Measurements from ENCODE around the gene ZFP37. TPM values are rescaled to one million over a fixed set of nuclear protein-coding genes. Genes with fewer than 3 reads are reported as not detected.
A peak's percentile ranks its signal among the peaks of the same experiment; 100 is the strongest.
"Not testable (repeated sequence)": the region's sequence is repeated elsewhere in the genome, so short reads cannot be mapped to it uniquely, and the experiment has no call there.

Gene ZFP37
- 2.3 and 2.4 TPM in 2 replicates for total RNA-seq (2014; rRNA removed; shearing (Covaris generic))

DNA sequence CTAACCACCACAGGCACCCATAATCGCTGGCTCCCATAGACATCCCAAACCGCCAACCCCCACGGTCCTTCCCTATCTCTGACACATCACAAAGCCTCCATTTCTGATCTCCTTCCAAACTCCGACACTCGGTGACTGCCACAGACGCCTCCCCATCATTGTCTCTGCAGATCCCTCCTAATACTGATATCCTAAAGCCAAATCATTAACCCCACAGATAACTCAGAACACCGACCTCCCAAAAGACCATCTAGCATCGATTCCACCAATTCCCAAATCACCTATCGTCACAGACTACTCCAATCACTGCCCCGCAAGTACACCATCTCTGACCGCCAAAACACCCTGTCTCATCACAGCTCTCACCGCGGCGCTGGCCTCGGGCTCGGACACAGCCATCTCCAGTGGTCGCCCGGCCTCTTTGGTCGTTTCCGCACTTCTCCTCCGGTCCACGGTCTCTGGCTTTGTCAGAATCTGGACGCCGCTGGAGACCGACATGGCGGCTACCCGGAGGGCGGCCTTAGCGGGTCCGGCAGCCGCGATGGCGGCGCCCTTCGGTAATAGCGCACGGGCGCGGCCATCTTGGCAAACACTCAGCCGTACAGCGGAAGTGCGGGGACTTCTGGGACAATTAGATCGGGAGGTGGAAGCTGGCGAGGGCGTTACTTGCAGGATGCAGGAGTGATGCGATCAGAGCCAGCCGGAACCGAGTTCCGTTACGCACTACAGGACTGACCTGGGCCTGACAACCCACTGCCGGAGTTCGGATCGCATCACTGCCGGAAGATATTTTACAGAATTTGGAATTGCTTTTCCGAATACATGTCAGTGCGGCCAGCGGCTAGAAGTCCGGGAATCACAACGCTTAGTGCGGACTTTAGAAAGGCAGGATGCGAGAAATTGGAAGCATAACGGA is at the start of gene ZFP37:
ZFP37 (minus strand) TSS at position 534 of the 916 bp plus-strand sequence; CDS start at position 498, 36 bp downstream.
- DNase-seq (ENCODE audit: low spot score), result peak; percentile 92

DNA sequence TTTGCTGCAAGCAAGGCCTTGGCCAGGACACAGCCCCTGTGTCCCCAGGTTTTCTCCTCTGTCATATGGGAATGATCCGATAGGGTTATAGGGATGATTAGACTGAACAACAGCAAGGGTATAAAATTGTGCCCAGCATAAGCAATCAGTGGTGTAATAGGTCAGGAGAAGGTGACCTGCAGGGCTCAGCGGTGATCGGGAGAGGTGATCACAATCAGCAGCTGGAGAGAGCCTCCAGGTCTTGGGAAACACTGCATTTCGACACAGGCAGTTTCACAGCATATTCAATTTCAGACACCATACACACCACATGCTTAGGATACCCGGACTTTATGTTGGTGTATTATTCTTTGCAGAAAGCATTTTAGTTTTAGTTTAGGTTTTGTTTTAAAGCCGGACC is 48.8 kb upstream of the ZFP37 start:
- DNase-seq (ENCODE audit: low spot score), result not testable (repeated sequence)

DNA sequence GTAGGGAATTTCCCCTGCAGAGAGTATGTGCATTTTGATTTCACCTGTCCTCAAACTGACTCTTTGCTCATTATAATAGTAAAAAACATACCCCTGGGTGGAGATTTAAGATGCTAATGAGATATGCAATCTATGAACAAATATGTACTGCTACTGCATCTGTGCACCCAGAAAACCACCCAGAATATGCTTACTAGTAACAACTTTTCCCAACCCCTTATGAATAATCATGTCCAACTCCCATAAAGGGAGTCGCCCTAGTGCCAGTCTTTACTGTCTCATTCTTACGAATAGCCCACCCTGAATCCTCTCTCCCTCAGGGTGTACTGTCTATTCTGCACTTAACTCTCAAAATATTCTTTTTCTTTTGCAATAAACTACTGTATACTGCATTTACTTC is 39.0 kb upstream of the ZFP37 start:
- DNase-seq (ENCODE audit: low spot score), result no peak

DNA sequence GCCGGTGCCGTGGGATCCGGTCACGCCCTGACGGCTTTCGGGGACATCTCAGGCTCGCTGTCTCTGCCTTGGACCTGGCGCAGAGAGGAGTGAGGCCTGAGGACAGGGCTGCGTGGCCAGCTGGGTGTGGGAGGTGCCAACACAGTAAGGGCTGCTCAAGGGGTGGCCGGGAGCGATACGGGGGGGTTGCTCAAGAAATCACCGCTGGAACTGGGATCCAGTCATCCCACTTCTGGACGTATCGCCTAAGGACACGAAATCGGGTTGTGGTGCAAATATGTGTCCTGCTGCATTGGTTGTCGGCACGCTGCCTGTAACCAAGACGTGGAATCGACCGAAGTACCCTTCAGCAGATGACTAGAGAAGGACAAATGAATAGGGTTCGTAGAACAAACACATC is 33.4 kb upstream of the ZFP37 start:
- DNase-seq (ENCODE audit: low spot score), result not testable (repeated sequence)

DNA sequence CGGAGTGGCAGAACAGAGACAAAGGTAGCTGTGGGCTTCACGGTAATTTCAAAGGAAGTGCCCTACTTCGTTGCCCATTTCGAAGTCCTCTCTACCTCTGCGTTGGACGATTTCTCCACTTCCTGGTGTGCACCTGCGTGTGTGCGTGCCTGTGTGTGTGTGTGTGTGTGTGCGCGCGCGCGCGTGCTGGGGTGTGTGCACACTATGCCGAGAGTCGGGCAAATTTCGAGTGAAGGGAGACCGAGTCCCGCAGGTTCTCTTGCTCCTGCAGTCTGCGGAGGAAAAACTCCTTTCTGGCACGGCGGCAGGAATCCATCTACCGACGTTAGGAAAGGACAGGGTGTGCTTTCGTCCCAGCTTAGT is 32.6 kb upstream of the ZFP37 start:
- not testable (repeated sequence) for DNase-seq (ENCODE audit: low spot score)

DNA sequence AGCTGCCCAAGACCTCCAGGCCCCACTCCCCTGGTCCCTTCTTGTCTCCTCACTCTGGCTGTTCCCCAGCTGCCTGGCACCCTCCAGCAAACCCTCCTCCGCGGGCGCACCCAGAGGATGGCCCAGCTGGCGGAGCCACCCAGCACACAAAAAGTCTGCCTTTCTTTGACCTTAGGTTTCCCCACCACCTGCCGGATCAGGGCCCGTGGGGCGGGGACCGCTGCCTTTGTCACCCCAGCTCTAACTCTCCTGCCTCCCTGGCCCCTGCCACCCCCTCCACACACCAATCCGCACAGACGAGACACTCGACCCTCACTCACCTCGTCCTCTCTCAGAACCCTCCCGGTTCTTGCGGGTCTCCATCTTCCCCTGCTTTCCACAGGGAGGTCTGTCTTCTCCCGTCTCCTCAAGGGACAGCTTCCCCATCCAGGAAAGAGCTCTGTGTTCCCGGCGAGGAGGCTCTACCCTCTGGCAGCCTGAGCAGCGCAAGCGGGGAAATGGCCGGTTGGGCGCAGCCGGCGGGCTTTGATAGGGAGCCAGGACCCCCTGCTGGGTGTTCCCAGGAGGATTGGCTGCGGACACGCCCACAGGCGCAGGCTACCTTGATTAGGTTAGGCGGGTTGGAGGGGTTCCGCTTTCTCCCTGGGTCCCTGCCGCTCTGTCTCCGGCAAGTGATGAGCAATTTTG is 32.1 kb upstream of the ZFP37 start:
- DNase-seq (ENCODE audit: low spot score), result not testable (repeated sequence)

DNA sequence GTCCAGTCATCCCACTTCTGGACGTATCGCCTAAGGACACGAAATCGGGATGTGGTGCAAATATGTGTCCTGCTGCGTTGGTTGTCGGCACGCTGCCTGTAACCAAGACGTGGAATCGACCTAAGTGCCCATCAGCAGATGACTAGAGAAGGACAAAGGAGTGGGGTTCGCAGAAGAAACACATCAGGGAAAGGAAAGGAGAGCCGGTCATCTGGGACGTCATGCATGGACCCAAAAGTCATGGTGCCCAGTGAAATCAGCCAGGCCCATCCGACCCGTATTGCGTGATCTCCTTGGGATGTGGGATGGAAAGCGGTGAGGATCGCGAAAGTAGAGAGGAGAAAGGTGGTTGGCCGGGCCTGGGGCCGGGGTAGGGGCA is 6.4 kb upstream of the ZFP37 start:
- not testable (repeated sequence) for DNase-seq (ENCODE audit: low spot score)

DNA sequence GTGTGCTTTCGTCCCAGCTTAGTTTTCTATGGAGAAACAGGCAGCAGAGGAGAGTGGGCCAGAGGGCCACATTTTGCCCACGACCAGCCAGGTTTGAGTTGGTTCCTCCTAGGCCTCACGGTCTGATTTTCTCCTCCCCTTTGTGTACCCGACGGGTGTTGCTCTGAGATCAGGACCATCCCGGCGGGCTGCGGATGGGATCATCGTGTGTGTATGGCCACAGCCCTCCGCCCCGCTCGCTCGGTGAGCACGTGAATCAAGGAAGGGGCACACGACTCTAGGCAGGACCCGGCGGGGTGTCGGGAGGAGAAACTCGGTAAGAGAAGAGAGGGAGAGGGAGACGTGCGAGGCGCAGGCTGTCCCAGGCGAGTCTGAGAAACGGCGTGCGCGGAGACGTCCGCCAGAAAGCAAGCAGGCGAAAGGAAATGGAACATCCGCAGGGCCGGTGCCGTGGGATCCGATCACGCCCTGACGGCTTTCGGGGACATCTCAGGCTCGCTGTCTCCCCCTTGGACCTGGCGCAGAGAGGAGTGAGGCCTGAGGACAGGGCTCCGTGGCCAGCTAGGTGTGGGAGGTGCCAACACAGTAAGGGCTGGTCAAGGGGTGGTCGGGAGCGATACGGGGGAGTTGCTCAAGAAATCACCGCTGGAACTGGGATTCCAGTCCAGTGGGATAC is 5.9 kb upstream of the ZFP37 start:
- not testable (repeated sequence) for DNase-seq (ENCODE audit: low spot score)

DNA sequence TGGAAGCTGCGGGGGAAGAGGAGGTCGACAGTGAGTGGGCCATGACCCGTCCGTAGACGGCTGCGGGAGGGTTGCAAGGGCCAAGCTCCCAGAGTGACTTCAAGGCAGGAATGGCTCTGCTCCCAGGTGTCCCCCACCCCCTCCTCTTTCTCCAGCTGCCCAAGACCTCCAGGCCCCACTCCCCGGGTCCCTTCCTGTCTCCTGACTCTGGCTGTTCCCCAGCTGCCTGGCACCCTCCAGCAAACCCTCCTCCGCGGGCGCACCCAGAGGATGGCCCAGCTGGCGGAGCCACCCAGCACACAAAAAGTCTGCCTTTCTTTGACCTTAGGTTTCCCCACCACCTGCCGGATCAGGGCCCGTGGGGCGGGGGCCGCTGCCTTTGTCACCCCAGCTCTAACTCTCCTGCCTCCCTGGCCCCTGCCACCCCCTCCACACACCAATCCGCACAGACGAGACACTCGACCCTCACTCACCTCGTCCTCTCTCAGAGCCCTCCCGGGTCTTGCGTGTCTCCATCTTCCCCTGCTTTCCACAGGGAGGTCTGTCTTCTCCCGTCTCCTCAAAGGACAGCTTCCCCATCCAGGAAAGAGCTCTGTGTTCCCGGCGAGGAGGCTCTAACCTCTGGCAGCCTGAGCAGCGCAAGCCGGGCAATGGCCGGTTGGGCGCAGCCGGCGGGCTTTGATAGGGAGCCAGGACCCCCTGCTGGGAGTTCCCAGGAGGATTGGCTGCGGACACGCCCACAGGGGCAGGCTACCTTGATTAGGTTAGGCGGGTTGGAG is 4.7 kb upstream of the ZFP37 start:
- not testable (repeated sequence) for DNase-seq (ENCODE audit: low spot score)

DNA sequence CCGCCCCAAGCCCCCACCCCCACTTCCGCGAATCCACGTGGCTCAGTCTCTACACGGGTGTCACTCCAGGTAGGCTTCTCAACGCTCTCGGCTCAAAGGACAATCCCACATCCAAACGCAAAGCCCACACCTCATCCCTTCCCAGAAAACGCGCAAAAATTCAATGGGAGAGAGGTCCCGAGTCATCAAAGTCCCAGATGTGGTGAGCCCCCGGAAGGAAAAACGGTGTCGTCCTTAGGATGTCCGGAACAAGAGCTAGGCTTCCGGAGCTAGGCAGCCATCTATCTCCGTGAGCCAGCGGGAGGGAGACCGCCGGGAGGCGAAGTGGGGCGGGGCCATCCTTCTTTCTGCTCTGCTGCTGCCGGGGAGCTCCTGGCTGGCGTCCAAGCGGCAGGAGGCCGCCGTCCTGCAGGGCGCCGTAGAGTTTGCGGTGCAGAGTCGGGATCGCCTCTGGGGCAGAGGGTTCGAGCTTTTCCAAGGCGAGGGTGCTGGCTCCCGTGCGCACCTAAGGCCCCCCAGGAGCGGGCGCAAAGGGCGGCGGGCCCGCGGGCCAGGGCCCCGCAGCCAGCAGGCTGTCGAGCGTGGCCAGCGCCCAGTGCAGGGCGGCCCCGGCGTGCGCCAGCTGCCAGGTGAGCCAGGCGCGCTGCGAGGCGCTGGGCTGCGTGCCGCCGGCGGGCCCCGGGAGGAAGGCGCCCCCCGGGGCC is 3.2 kb upstream of the ZFP37 start:
- DNase-seq (ENCODE audit: low spot score), result not testable (repeated sequence)

DNA sequence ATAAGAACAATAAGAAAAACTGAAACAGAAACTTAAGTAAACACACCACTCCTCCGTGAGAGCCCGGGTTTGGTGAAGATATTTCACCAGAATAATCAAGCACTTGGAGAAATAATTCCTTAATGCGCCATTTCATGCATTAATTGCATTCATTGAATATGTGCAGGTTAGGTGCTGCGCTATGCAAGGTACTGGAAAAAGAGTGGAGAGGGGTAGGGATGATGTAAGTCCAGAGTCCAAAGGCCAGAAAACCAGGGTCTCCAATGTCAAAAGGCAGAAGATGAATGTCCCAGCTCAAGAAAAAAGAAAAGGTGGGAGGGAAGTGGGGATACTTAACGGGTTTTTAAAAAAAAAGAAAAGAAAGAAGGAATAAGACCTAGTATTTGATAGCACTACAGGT is 669 bp upstream of the ZFP37 start:
- DNase-seq (ENCODE audit: low spot score), result no peak

DNA sequence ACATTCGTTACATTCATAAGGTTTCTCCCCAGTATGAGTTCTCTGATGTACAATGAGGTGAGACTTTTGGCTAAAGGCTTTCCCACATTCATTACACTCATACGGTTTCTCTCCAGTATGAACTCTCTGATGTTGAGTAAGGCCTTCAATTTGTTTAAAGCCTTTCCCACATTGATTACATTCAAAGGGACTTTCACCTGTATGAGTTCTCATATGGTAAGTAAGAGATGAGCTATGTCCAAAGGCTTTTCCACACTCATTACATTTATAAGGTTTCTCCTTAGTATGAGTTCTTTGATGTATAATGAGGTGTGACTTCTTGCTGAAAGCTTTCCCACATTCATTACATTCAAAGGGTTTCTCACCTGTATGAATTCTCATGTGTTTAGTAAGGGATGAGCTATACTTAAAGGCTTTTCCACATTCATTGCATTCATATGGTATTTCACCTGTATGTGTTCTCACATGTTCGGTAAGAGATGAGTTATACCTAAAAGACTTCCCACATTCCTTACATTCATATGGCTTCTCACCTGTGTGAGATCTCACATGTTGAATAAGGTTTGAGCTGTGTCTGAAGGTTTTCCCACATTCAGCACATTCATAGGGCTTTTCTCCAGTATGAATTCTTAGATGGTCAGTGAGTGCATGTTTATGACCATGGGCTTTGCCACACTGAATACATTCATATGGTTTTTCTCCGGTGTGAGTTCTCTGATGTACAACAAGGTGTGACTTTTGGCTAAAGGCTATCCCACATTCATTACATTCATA is 13.5 kb downstream of the ZFP37 start:
- DNase-seq (ENCODE audit: low spot score), result peak; percentile 8

DNA sequence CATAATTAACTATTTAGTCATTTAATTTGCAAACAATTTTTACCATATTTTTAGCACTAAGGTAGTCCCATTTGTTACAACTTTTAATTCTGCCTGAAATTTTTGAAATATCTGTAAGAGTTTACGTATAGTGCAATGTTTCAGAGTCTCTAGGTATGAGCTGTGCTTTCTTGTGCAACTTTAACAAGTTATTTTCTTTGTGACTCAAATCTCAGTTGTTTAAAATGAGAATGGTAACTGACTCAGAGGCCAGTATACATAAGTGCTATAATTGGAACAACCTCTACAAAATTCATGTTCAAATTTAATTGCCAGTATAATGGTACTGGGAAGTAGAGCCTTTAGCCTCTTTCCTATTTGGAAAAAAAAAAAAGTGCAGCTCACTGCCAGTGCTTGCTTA is 30.3 kb downstream of the ZFP37 start:
- no peak for DNase-seq (ENCODE audit: low spot score)

DNA sequence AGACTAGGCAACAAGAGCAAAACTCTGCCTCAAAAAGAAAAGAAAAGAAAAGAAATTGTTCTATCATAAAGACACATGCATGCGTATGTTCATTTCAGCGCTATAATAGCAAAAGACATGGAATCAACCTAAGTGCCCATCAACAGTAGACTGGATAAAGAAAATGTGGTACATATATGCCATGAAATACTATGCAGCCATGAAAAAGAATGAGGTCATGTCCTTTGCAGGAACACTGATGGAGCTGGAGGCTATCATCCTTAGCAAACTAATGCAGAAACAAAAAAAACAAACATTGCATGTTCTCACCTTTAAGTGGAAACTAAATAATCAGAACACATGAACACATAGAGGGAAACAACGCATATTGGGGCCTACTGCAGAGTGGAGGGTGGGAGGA is 38.3 kb downstream of the ZFP37 start:
- DNase-seq (ENCODE audit: low spot score), result no peak

DNA sequence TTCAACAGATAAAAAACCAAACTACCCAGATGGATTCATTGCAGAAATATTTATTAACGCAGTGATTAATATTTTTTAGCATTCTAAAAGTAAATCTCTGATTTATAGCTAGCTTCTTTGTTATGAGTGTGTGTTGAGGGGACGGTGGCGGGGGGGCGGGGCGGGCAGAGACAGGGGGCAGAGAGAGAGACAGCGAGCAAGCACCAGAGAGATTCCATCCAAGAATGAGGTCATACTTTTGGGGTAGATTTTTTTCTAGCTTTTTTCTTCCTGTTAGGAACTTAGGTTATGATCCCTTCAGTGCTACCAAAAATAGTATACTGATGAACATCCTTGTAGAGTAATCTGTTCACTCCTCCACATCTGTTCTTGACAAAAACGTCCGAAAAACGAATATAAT is 44.0 kb downstream of the ZFP37 start:
- DNase-seq (ENCODE audit: low spot score), result no peak

DNA sequence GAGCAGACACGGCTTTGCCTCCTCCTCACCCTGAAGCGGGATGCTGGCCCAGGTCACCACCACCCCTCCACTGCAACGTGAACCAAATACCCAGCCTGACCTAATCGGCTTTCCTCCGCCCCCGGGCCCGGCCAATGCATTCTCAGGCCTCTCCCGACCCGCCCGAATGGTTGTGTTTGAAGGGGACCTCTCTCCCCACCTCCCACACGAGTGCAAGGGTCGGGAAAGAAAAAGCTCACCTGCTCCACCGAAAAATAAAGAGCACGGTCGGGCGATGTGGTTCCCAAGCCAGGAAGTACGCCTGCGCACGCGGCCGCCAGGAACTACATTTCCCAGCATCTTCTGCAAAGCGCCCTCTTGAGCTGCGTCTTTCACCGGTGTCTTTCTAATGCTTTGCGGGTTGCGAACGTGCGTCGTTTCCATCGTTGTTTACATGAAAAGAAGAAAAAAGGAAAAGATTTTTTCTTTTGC is 44.6 kb downstream of the ZFP37 start, which contains the start of gene ZNF883:
ZNF883 (minus strand) TSS at position 282 of the 471 bp plus-strand sequence.
- DNase-seq (ENCODE audit: low spot score), result peak; percentile 60

DNA sequence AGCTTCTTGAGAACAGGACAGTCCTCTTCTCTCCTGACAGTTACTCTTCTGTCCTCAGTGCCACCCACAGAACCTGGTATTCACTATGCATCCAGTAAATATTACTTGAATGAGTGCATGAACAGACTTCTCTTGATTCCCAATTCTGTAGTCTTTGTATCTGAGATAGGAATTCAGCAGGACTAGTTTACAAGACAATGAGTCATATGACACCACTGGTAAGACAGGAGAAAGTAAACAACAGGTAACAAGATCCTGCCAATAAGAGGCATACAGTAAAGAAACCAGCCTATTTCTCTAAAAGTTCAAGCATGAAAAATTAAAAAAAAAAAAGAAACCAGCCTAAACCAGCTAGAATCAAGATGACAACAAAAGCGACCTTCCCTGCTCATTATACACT is 50.7 kb downstream of the ZFP37 start:
- DNase-seq (ENCODE audit: low spot score), result no peak

DNA sequence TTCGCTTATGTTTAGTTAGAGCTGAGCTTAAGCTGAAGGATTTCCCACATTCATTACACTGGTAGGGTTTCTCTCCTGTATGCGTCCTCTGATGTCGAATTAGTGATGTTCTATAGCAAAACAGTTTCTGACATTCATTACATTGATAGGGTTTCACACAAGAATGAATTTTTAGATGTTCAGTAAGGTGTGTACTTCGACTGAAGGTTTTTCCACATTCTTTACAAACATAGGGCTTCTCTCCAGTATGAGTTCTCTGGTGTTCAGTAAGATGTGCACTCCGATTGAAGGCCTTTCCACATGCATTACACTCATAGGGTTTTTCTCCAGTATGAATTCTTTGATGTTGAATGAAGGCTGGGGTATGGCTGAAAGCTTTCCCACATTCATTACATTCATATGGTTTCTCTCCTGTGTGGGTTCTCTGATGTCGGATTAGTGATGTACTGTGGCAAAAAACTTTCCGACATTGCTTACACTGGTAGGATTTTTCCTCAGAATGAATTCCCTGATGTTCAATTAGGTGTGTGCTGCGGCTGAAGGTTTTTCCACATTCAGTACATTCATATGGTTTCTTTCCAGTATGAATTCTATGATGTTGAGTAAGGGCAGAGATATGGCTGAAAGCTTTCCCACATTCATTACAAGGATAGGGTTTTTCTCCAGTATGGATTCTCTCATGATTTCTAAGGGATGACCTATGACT is 59.1 kb downstream of the ZFP37 start:
- DNase-seq (ENCODE audit: low spot score), result no peak
